Heart left ventricle (tissue), 16 donors: ENCODE results near the gene KCNN3. TPM values are rescaled to one million over a fixed set of nuclear protein-coding genes. Genes with fewer than 3 reads are reported as not detected.

Source experiments
- ATAC-seq, 4 donors: fragments of 200-7000 bp; cut with Tn5 transposase; one replicate each; pipeline ENCODE4 v1.9.1; 2020 to 2022; ENCODE audit warnings: moderate library complexity in 4 of 4, mild to moderate bottlenecking in 3 of 4, moderate number of reproducible peaks in 1 of 4
- DNase-seq, 5 donors: peaks; one replicate each; pipeline ENCODE4 v3.0.0-alpha.2; 2020
- H3K27ac ChIP-seq, 12 donors: fragments of 200-600 bp; sonication (generic) in 4 of 12; one replicate each; pipeline versions ENCODE4 v1.5.0 to v1.8.0; 2016 to 2022; ENCODE audit warnings: mild to moderate bottlenecking in 2 of 12
- H3K27me3 ChIP-seq, 9 donors: fragments of 200-600 bp; sonication (generic) in 2 of 9; one replicate each; pipeline versions ENCODE4 v1.5.1 to v1.8.0; 2016 to 2022; ENCODE audit warnings: mild to moderate bottlenecking in 3 of 9
- H3K36me3 ChIP-seq, 9 donors: fragments of 200-600 bp; sonication (generic) in 2 of 9; one replicate each; pipeline versions ENCODE4 v1.5.0 to v1.8.0; 2018 to 2022; ENCODE audit warnings: mild to moderate bottlenecking in 2 of 9
- H3K4me1 ChIP-seq, 12 donors: fragments of 200-600 bp; sonication (generic) in 4 of 12; one replicate each; pipeline versions ENCODE4 v1.5.0 to v1.8.0; 2016 to 2022; ENCODE audit warnings: mild to moderate bottlenecking in 3 of 12
- H3K4me3 ChIP-seq, 12 donors: fragments of 200-600 bp; sonication (generic) in 4 of 12; one replicate each; pipeline versions ENCODE4 v1.5.0 to v1.8.0; 2017 to 2022; ENCODE audit warnings: mild to moderate bottlenecking in 9 of 12, moderate library complexity in 4 of 12
- H3K9me3 ChIP-seq, 12 donors: fragments of 200-600 bp; sonication (generic) in 4 of 12; one replicate each; pipeline versions ENCODE4 v1.5.0 to v1.8.0; 2016 to 2022; ENCODE audit warnings: mild to moderate bottlenecking in 1 of 12
- POLR2A ChIP-seq, 2 donors: fragments of 450-650 bp; IDR thresholded peaks; one replicate each; pipeline ENCODE4 v1.6.1; 2017; ENCODE audit warnings: antibody characterized with exemption in 2 of 2, mild to moderate bottlenecking in 2 of 2, moderate library complexity in 2 of 2
- WGBS, 4 donors: extraction: QIAGEN DNeasy Blood & Tissue Kit in 2 of 4; methylation state at CpG; one replicate each; pipeline versions ENCODE4 v1.1.5 to v1.1.7; 2013 to 2018; 5-methylcytosine and 5-hydroxymethylcytosine counted together
- intact Hi-C, 10 donors: fragments of 100-400 bp; cut with DNase I; formaldehyde crosslinking; loops; one replicate each; pipeline versions ENCODE4 v1.11.1 to v1.14.2; 2022
- polyA plus RNA-seq, 2 donors: library from polyadenylated mRNA; stranded (reverse); fragments of 200-250 nt; gene quantifications; one replicate each; pipeline ENCODE4 v1.2.3, GENCODE V29; 2013
- total RNA-seq, 9 donors: library from RNA; depleted of rRNA in 2 of 9; stranded (reverse); fragments of >200 nt in 2 of 9; fragmentation: NEBNext Ultra II Directional in 3 of 9; extraction: Animal tissue kit (Norgen Biotek cat#: 25700) in 3 of 9; gene quantifications; one replicate each; pipeline versions ENCODE4 v1.1.0 to v1.2.4, GENCODE V29; 2016 to 2023
- TF ChIP-seq, protein P1 (sequence below), 12 donors: fragments of 200-600 bp; sonication (generic) in 4 of 12; IDR thresholded peaks; one replicate each; pipeline versions ENCODE4 v1.5.0 to v1.8.0; 2018 to 2022; ENCODE audit warnings: antibody characterized with exemption in 12 of 12, mild to moderate bottlenecking in 5 of 12
- donor health status: ischemic (EF 13 %, LVEDD 7.1; RV severe dilation, severe dysfunction).
- donor health status: healthy with polysubstance abuse.
- donor health status: DM: no; HTN: yes; CAD: no.
- donor health status: DM: no; HTN: no; CAD: no.
- donor health status: ischemic (EF 25% LVEDD 6.9; RV normal size, moderate dysfunction).
- donor health status: ischemic (EF 25% LVEDD 5.7; RV mildly dilated, moderate dysfunction).
- donor health status: healthy.
- donor health status: DM: yes; HTN: yes; CAD: no.
- donor health status: ischemic (EF 35%, LVEDD 5.7; RV mildly dilated, moderate dysfunction).
- donor health status: nonischemic (EF 11% LVEDD 7.7; RV severe dilation, severe dysfunction).
- donor health status: DM: yes; HTN: yes; CAD: no.
- donor health status: PGD.
- donor health status: ischemic (EF 29% LVEDD 5.4; RV normal size, mild dysfunction).
- donor health status: nonischemic (EF 23%, LVEDD 6.1; RV moderate dilation, normal function).

Gene KCNN3
- total and polyA plus RNA-seq, 11 donors, result 0.42 to 4.6 (median 2.2) TPM

DNA sequence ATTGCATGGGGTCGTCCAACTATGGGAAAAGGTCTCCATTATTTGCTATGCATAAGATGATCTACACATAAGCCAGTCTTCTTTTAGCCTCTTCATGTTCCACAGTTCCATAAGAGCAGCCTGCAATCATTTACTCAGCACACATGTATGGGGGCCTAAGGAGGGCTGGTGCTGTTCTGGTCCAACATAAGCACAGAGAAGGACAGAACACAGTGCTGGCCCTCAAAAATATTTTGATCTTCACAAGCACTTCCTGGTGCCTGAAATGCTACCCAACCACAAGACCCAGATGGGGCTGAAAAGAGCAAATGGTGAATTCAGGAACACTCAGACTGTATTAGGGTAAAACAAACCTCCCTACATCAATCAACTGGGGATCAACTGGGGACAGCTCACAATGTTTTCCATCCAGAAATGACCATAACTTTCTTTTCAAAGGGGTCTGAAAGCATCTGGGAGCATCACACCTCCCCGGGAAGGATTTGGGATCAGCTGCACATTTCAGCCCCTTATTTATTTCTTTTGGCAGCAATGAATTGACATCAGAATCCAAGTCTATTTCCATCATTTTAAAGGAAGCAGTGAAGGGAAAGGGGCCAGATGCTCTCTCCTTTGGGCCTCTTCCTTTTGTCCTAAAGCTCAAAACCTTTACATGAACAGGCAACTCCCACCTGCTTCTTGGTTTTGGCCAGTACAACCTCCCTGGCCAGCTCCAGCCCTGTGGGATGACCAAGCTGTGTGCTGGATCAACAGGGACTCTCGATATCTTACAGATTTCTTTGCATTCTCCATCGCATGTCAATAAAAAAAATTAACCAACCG, 45.7 kb downstream of the KCNN3 start:
- TF ChIP-seq, protein P1, sequence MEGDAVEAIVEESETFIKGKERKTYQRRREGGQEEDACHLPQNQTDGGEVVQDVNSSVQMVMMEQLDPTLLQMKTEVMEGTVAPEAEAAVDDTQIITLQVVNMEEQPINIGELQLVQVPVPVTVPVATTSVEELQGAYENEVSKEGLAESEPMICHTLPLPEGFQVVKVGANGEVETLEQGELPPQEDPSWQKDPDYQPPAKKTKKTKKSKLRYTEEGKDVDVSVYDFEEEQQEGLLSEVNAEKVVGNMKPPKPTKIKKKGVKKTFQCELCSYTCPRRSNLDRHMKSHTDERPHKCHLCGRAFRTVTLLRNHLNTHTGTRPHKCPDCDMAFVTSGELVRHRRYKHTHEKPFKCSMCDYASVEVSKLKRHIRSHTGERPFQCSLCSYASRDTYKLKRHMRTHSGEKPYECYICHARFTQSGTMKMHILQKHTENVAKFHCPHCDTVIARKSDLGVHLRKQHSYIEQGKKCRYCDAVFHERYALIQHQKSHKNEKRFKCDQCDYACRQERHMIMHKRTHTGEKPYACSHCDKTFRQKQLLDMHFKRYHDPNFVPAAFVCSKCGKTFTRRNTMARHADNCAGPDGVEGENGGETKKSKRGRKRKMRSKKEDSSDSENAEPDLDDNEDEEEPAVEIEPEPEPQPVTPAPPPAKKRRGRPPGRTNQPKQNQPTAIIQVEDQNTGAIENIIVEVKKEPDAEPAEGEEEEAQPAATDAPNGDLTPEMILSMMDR (IDR thresholded peaks at IDR 0.05), result no peak
- no peak for TF ChIP-seq POLR2A (IDR thresholded peaks at IDR 0.05)
- H3K4me1 ChIP-seq, result peaks cover 0 to 26% (median 0%) of the 10 kb centered on the region in 12 donors
- DNase-seq (no peak), ATAC-seq (peak in 2 of 4 donors; percentile 55 to 60)
- H3K4me3 ChIP-seq, result no peak overlapping the region
- WGBS, 4 donors, result 74 to 84% (median 79%) methylated on average over 5 of the region's 5 CpGs
- intact Hi-C loops, result no loop called here
- H3K9me3 ChIP-seq, result no peaks in the 10 kb centered on the region
- H3K27ac ChIP-seq, result no peak overlapping the region
- H3K27me3 ChIP-seq, result no peaks in the 10 kb centered on the region
- H3K36me3 ChIP-seq, result no peaks in the 10 kb centered on the region

DNA sequence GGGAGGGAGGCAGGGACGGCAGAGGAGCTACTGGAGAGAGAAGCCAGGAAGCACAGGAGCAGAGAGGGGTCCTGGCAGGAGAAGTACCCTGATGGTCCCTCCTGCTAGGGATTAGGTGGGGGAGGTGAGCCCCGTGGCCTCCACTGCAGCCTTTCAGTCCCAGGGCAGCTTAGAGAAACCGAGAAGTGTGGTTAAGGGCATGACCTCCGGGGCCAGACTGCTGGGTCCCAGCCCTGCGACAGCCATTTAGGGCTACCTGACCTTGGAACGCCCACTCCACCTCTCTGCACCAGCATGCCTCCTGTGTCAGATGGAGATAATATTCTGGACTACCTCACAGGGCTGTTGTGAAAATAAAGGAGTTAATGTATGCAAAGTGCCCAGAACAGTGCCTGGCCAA, 47.4 kb downstream of the KCNN3 start:
- no peak for ATAC-seq
- Histone ChIP-seq H3K36me3 (no peaks in the 10 kb centered on the region), H3K27ac (no peak overlapping the region), H3K4me3 (no peak overlapping the region), H3K27me3 (no peaks in the 10 kb centered on the region), H3K9me3 (no peaks in the 10 kb centered on the region), H3K4me1 (peaks cover 0 to 26% (median 0%) of the 10 kb centered on the region in 12 donors)
- TF ChIP-seq, protein P1 (IDR thresholded peaks at IDR 0.05), result no peak
- TF ChIP-seq POLR2A (IDR thresholded peaks at IDR 0.05), result no peak
- no peak for DNase-seq
- 71 to 85% (median 84%) methylated on average over 6 of the region's 6 CpGs for WGBS, 4 donors
- intact Hi-C loops, result no loop called here

DNA sequence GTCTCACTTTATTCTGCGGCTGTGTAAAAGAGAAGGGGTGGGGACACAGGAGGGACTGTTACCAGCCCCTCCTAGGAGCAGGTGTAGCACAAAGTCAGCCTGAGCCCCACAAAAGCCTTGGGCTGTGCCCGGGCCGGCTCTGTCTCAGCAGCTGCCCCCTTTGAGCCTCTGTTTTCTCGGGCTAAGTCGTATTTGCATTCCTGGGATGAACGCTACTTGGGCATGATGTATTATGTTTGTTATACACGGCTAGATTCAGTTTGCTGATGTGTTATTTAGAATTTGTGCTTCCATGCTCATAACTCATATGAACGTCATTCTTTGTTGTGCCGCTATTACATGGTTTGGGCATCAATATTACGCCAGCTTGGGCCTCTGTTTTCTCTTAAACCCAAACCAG, 47.8 kb downstream of the KCNN3 start:
- Histone ChIP-seq H3K4me1 (peaks cover 0 to 27% (median 0%) of the 10 kb centered on the region in 12 donors), H3K36me3 (no peaks in the 10 kb centered on the region), H3K9me3 (no peaks in the 10 kb centered on the region), H3K27ac (no peak overlapping the region), H3K27me3 (no peaks in the 10 kb centered on the region), H3K4me3 (no peak overlapping the region)
- TF ChIP-seq, protein P1 (IDR thresholded peaks at IDR 0.05), result no peak
- TF ChIP-seq POLR2A (IDR thresholded peaks at IDR 0.05), result no peak
- DNase-seq (no peak), ATAC-seq (no peak)
- intact Hi-C loops, result no loop called here
- whole genome bisulfite sequencing, 4 donors, result 87 to 94% (median 92%) methylated on average over 10 of the region's 10 CpGs

DNA sequence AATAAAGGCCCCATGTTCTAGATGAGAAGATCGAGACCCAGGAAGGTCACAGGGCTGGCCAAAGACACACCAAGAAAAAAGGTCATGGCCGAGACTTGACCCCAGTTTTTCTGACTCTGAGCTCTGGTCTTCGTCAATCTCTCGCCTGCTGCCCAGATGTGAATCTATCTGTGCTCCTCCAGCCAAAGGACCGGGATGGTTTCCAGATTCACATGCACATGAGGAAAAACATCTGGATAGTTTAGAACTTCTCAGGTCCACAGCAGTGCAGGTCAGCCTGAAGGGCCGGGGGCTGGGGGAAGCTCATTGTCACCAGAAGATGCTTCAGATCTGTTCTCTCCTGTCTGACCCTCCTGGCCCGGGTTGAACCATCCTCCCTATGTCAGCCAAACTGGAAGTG, 49.0 kb downstream of the KCNN3 start:
- no peaks in the 10 kb centered on the region for H3K36me3 ChIP-seq
- no peaks in the 10 kb centered on the region for H3K9me3 ChIP-seq
- no peak for TF ChIP-seq POLR2A (IDR thresholded peaks at IDR 0.05)
- TF ChIP-seq, protein P1 (IDR thresholded peaks at IDR 0.05), result no peak
- ATAC-seq (peak in 3 of 4 donors; percentile 12 to 35 (median 32)), DNase-seq (peak in 1 of 5 donors; percentile 69)
- H3K27me3 ChIP-seq, result no peaks in the 10 kb centered on the region
- intact Hi-C loops, result no loop called here
- no peak overlapping the region for H3K27ac ChIP-seq
- no peak overlapping the region for H3K4me3 ChIP-seq
- 71 to 85% (median 79%) methylated on average over 7 of the region's 7 CpGs for WGBS, 4 donors
- H3K4me1 ChIP-seq, result peaks cover 0 to 38% (median 5%) of the 10 kb centered on the region in 12 donors
